ENCODE results near the gene UBE2D2.

UBE2D2 gene

DNA sequence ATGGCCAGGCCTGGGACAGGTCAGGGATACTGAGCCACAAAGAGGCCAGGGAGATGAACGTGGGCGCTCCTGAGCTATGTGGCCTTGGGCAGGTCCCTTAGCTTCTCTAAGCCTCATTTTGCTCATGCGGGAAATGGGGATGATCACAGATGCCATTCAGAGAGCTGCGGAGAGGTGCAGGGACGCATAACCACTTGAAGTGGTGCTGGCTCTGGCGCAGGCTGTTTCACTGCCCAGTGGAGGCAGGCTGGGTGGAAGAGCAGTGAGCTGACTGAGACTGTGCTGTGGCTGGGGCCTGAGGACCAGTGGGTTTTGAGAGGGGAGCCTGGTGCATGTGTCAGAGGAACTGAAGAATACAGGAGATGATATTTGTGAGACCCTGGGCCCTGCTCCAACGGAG, 105.4 kb downstream of the UBE2D2 start:
- H3K4me3 ChIP-seq (replicated peaks; ENCODE audit: low read depth, low read length) = no peak overlapping the region
- DNase-seq (ENCODE audit: low read depth) = no peak
- TF ChIP-seq, protein P1, sequence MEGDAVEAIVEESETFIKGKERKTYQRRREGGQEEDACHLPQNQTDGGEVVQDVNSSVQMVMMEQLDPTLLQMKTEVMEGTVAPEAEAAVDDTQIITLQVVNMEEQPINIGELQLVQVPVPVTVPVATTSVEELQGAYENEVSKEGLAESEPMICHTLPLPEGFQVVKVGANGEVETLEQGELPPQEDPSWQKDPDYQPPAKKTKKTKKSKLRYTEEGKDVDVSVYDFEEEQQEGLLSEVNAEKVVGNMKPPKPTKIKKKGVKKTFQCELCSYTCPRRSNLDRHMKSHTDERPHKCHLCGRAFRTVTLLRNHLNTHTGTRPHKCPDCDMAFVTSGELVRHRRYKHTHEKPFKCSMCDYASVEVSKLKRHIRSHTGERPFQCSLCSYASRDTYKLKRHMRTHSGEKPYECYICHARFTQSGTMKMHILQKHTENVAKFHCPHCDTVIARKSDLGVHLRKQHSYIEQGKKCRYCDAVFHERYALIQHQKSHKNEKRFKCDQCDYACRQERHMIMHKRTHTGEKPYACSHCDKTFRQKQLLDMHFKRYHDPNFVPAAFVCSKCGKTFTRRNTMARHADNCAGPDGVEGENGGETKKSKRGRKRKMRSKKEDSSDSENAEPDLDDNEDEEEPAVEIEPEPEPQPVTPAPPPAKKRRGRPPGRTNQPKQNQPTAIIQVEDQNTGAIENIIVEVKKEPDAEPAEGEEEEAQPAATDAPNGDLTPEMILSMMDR (IDR thresholded peaks at IDR 0.05; ENCODE audit: low read length, missing control alignments) = no peak

DNA sequence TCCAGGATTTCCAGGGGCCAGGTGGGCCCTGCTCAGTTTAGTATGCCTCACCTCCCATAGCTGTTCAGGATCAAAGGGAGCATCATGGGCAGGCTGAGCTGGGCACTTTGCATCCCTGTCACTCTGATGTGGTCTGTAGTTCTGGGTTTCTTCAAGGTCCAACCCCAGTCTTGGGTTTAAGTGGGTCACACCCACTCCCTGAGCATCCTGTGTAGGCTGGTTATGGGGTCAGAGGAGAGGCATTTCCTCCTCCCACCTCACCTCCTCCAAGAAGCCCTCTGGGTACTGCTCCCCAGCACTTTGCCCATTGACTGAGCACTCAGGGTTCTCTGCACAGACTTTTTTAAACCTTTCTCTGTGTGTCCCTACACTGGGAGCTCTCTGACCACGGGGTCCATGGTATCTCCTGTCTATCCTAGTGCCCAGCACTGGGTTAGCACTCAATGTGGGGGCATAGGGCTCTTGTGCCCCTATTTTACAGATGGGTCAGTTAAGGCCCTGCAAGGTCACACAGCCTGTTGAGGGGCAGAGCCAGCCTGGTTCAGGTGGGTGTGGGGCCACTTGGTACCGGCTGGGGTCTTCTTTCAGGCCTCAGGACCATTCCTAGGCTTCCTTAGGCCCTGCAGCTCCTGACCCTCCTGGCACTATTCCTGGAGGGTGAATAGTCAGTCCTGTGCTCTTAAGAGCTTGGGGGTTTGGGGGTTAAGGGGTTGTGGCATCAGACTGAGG, 106.0 kb downstream of the UBE2D2 start:
- no peak overlapping the region for H3K4me3 ChIP-seq (replicated peaks; ENCODE audit: low read depth, low read length)
- DNase-seq (ENCODE audit: low read depth) = no peak
- TF ChIP-seq, protein P1 (IDR thresholded peaks at IDR 0.05; ENCODE audit: low read length, missing control alignments) = no peak

DNA sequence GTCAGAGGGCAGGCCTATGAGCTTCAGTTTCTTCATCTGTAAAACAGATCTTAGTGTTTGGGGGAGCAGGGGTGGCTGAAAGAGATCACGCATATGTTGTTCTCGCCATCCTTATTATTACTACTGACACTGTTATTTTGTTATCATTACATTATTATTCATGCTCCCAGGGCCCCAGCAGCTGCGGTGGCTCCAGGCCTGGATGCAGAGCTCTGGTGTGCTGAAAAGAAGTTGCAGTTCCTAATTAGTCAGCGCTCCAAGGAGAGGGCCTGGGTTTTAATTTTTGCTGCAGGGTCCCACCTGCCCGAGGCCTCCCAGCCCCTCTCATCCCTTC, 106.6 kb downstream of the UBE2D2 start:
- peak overlapping the region; percentile 29 for H3K4me3 ChIP-seq (replicated peaks; ENCODE audit: low read depth, low read length)
- DNase-seq (ENCODE audit: low read depth) = no peak
- TF ChIP-seq, protein P1 (IDR thresholded peaks at IDR 0.05; ENCODE audit: low read length, missing control alignments) = no peak

DNA sequence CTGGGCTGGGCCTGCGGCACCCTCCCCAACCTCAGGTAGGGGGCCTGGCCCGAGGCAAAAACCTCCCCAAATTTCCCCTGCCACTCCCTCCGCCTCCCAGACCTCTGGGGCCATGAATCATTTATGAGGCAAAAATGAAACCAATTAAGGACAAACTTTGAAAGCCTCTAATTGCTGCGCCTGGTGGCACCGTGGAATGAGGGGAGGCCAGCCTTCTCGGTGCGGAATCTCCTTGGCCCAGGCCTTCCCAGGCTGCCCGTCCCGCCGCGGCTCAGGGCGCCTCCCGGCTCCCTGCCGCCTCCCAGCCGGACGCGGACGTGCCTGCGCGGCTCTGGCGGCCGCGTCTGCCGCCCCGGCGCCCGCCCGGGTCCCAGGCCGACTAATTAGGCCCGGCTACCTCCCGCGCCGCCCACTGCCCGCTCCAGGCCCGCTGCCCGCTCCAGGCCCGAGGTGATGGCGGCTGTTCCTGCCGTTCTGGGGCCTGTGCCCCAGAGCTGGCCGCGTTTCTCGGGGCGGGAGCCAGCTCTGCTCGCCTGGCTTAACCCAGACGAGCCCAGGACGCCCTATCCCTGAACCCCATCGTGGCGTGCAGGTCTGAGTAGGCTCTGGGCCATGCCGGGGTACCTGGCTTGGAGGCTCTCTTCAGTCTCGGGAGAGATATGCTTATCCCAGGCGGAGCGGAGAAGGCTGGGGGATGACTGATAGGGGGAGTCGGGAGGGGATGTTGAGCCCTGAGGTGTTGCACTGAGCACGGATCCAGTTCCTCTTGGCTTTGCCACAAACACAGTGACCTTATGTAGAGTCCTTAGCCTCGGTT, 107.1 kb downstream of the UBE2D2 start:
- no peak for DNase-seq (ENCODE audit: low read depth)
- TF ChIP-seq, protein P1 (IDR thresholded peaks at IDR 0.05; ENCODE audit: low read length, missing control alignments) = no peak
- peak overlapping the region; percentile 29 for H3K4me3 ChIP-seq (replicated peaks; ENCODE audit: low read depth, low read length)

DNA sequence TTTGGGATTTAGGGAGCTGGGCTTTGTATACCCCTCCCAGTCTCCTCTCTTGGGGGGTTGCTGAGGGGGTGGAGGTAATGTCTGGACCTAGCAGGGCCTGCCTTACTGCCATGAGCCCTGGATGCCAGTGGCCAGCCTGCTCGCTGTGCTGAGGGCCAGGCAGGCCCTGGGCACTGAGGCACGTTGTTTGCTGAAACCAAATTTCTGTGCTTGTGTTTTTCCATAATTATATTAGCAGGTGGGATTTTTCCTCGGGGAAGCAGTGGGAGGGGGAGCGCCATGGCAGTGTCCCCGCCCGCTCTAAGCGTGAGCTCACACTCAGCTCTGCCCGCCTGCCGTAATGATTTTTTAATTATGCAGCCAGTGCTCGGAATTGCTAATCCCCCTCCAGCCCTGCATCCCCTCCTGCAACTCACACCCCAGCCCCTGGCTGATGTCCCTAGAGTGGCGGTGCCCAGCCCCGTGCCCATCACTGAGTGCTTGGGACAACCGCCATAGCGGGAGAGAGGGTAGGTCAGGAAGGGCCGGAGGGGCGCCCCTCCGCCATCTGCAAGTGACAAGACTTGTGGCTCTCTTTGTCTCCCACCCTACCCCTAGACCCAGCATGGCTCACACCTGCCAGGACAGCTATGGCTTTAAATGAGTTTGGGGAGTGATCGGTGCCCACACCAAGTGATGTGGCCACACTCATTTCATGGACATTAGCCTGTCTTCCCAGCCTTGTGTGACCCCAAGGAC, 108.0 kb downstream of the UBE2D2 start:
- TF ChIP-seq, protein P1 (IDR thresholded peaks at IDR 0.05; ENCODE audit: low read length, missing control alignments) = no peak
- H3K4me3 ChIP-seq (replicated peaks; ENCODE audit: low read depth, low read length) = no peak overlapping the region
- no peak for DNase-seq (ENCODE audit: low read depth)

DNA sequence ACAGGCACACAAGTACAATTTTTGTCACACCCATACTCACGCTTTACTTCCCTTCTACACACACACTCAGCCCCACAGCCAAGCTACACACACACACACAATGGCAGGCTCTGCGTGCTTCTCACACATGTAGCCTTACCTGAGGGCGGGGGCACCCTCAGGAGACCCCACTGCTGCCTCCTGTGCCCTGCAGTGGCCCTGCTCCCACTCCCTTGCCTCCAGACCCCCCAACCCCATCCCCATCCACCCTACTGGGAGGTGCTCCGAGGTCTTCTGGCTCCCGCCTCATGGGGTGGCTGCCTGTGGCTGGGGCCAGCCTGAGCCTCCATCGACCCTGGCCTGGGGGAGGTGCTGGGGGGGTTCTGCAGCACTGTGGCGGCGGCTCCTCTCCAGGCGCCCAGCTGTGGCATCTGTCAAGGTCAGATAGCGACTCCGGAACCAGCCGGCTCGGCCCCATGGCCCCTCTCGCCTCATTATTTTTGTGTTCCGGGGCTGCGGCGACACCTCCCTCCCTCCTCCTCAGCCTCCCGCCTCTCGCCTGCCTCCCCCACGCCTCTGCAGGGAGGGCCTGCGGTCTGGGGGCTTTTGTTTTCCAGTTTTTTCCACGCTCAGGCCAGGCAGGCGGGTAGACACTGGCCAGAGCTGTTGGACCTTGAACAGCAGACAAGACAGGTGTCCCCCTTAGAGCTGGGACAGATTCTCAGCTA, 108.7 kb downstream of the UBE2D2 start:
- DNase-seq (ENCODE audit: low read depth) = no peak
- TF ChIP-seq, protein P1 (IDR thresholded peaks at IDR 0.05; ENCODE audit: low read length, missing control alignments) = no peak
- H3K4me3 ChIP-seq (replicated peaks; ENCODE audit: low read depth, low read length) = no peak overlapping the region

Measured in fibroblast of pulmonary artery (primary cell).